ENCODE results near the gene ARAP2. TPM values are rescaled to one million over a fixed set of nuclear protein-coding genes. Genes with fewer than 3 reads are reported as not detected.

The ARAP2 gene
- total RNA-seq, 4 donors from 2014 or later = 109 to 247 (median 225) TPM

DNA sequence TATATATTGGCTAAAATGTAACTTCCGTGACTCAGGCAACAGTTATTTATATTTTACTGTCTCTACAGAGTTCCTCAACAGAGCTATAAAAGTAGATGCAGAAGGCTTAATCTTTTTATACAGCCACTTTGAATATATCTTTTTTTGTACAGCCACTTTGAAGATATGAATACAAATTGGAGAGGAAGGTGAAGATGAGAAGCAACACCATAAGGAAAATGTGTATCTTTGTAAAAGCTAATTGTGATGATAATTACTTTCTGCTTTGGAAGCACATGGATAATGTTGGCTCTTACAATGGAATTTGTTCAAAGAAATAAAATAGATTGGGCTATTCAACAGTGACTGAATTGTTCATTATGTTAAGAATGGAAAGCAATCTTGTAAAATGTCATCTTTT lies 205.8 kb downstream of the ARAP2 start:
- no peaks in the 10 kb centered on the region for H3K9me3 ChIP-seq
- no peaks in the 10 kb centered on the region for H3K36me3 ChIP-seq
- DNase-seq = no peak
- H3K27ac ChIP-seq = no peak overlapping the region
- WGBS, 2 donors = 88 to 93% methylated on average over 1 of the region's 1 CpG
- no peak overlapping the region for H3K4me3 ChIP-seq (replicated peaks in 1 of 3)
- no peaks in the 10 kb centered on the region for H3K4me1 ChIP-seq
- intact Hi-C loops (cut with DNase I) = no loop called here
- no peaks in the 10 kb centered on the region for H3K27me3 ChIP-seq
- TF ChIP-seq POLR2A (IDR thresholded peaks at IDR 0.05) = no peak
- TF ChIP-seq, protein P1, sequence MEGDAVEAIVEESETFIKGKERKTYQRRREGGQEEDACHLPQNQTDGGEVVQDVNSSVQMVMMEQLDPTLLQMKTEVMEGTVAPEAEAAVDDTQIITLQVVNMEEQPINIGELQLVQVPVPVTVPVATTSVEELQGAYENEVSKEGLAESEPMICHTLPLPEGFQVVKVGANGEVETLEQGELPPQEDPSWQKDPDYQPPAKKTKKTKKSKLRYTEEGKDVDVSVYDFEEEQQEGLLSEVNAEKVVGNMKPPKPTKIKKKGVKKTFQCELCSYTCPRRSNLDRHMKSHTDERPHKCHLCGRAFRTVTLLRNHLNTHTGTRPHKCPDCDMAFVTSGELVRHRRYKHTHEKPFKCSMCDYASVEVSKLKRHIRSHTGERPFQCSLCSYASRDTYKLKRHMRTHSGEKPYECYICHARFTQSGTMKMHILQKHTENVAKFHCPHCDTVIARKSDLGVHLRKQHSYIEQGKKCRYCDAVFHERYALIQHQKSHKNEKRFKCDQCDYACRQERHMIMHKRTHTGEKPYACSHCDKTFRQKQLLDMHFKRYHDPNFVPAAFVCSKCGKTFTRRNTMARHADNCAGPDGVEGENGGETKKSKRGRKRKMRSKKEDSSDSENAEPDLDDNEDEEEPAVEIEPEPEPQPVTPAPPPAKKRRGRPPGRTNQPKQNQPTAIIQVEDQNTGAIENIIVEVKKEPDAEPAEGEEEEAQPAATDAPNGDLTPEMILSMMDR (IDR thresholded peaks at IDR 0.05) = no peak

DNA sequence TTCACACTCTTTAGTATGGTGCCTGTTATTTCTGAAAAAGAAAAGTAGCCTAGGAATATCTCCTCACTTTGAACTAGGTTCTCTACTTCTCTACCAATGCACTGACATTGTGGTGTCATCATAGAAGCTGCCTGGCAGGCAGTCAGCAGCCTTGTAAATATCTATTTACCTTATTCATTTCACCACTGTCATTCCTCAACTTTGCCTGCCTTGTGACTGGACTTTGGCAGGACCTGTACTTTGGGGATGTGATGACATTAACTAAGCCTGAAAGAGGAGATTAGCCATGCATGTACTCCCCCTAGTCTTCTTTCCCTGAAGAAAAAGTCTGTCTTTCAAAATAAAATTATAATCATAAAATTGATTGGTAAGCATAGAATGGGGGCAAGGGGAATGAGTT lies 207.2 kb downstream of the ARAP2 start:
- intact Hi-C loops (cut with DNase I) = no loop called here
- TF ChIP-seq, protein P1 (IDR thresholded peaks at IDR 0.05) = no peak
- no peak for TF ChIP-seq POLR2A (IDR thresholded peaks at IDR 0.05)

DNA sequence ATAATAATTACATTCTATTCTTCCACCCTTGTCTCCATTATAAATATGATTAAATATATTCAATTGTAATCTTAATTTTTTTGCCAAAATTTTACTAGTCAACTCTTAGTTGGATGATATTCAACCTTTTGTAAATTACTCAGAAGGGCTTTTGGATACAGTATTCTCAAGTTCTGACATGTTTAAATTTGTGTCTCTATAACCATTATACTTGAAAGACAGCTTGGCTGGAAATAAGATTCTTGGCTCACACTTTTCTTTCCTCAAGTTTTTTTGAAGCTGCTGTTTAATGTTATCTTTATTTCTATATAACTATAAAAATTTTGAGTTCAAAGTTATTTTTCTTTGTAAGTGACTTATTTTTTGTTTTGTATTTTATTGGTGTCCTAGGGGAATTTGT lies 214.4 kb downstream of the ARAP2 start:
- Histone ChIP-seq H3K4me3 (replicated peaks in 1 of 3) (no peak overlapping the region), H3K27ac (no peak overlapping the region), H3K27me3 (no peaks in the 10 kb centered on the region), H3K9me3 (no peaks in the 10 kb centered on the region), H3K4me1 (no peaks in the 10 kb centered on the region), H3K36me3 (no peaks in the 10 kb centered on the region)
- intact Hi-C loops (cut with DNase I) = no loop called here
- no peak for TF ChIP-seq POLR2A (IDR thresholded peaks at IDR 0.05)
- TF ChIP-seq, protein P1 (IDR thresholded peaks at IDR 0.05) = no peak
- DNase-seq = no peak

More for the DNA sequence above, 207.2 kb downstream of the ARAP2 start:
- no peaks in the 10 kb centered on the region for H3K4me1 ChIP-seq
- H3K27me3 ChIP-seq = no peaks in the 10 kb centered on the region
- H3K9me3 ChIP-seq = no peaks in the 10 kb centered on the region
- H3K36me3 ChIP-seq = no peaks in the 10 kb centered on the region
- no peak for DNase-seq
- no peak overlapping the region for H3K27ac ChIP-seq
- H3K4me3 ChIP-seq (replicated peaks in 1 of 3) = no peak overlapping the region

DNA sequence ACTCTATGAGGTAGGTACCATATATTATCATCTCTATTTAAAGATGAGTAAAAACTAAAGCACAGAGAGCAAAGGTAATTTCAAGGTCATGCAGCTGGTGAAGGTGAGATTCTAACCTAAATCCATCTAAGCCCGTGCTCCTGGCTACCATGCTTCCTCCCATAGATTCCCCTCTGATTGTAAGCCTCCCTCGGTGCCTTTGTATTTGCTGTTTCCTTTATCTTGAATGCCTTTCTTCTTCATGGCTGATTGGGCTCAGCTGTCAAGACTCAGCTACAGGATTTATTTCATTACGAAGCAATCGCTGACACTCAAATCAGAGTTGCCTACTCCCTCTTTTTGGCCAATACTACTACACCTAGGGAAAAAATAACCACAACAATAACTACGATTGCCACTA lies 217.1 kb downstream of the ARAP2 start:
- TF ChIP-seq, protein P1 (IDR thresholded peaks at IDR 0.05) = no peak
- TF ChIP-seq POLR2A (IDR thresholded peaks at IDR 0.05) = no peak
- Histone ChIP-seq H3K27ac (no peak overlapping the region), H3K4me3 (replicated peaks in 1 of 3) (no peak overlapping the region), H3K4me1 (no peaks in the 10 kb centered on the region), H3K9me3 (no peaks in the 10 kb centered on the region), H3K27me3 (no peaks in the 10 kb centered on the region), H3K36me3 (no peaks in the 10 kb centered on the region)
- intact Hi-C loops (cut with DNase I) = no loop called here
- DNase-seq = no peak
- WGBS, 2 donors = 66 to 73% methylated on average over 5 of the region's 5 CpGs

DNA sequence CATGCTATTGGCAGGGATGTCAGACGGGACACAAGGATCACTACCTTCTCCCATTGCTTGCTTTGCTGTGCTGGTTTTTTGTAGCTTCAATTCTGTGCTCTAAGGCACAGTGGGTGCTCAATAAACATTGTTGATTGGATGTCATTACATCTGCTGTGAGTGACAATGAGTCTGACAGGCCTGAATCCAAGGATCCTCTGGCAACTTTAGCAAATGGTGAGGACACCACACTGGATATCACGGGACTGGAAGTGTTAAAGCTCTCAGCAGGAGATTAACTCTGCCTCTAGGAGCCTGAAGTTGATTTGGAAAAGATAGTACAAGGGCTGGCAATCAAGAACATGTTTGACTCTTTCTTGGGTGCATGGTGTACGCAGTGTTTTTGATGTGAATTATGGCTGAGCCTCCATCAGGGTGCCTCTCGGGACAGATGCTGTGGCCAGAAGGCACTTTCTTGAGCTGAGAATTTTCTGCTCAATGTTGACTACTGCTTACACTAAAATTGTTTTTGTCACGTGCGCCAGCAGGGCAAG lies 217.9 kb downstream of the ARAP2 start:
- DNase-seq = no peak
- Histone ChIP-seq H3K27me3 (no peaks in the 10 kb centered on the region), H3K4me3 (replicated peaks in 1 of 3) (no peak overlapping the region), H3K4me1 (no peaks in the 10 kb centered on the region), H3K36me3 (no peaks in the 10 kb centered on the region), H3K9me3 (no peaks in the 10 kb centered on the region), H3K27ac (no peak overlapping the region)
- 67 to 70% methylated on average over 6 of the region's 6 CpGs for WGBS, 2 donors
- TF ChIP-seq, protein P1 (IDR thresholded peaks at IDR 0.05) = no peak
- no peak for TF ChIP-seq POLR2A (IDR thresholded peaks at IDR 0.05)
- intact Hi-C loops (cut with DNase I) = no loop called here
